Lower leg skin (tissue), 4 donors: ENCODE measurements around the gene HNF1A. TPM values are rescaled to one million over a fixed set of nuclear protein-coding genes. Genes with fewer than 3 reads are reported as not detected.
A peak's percentile ranks its signal among the peaks of the same experiment; 100 is the strongest.

Source experiments
- DNase-seq, 2 donors: peaks; one replicate each; pipeline ENCODE4 v3.0.0-alpha.2; 2019; ENCODE audit warnings: low spot score in 2 of 2
- H3K4me3 ChIP-seq: fragments of 200-600 bp; sonication (generic); 2 replicates; pipeline ENCODE4 v1.5.1; 2017; ENCODE audit warnings: mild to moderate bottlenecking, low read depth; ENCODE audit not compliant: poor library complexity, severe bottlenecking
- POLR2A ChIP-seq, 2 donors: fragments of 450-650 bp; IDR thresholded peaks; one replicate each; pipeline ENCODE4 v1.6.1; 2016 to 2017; ENCODE audit warnings: antibody characterized with exemption in 2 of 2, mild to moderate bottlenecking in 1 of 2, moderate library complexity in 1 of 2
- WGBS, 2 donors: methylation state at CpG; one replicate each; pipeline ENCODE4 v1.1.5; 2018; 5-methylcytosine and 5-hydroxymethylcytosine counted together
- intact Hi-C: fragments of 100-400 bp; cut with DNase I; formaldehyde crosslinking; loops from one replicate; pipeline ENCODE4 v1.15.0; 2023; ENCODE audit warnings: low total_unique reads
- total RNA-seq, 4 donors: library from RNA; depleted of rRNA; stranded (reverse); fragments of >200 nt; gene quantifications; one replicate each; pipeline ENCODE4 v1.1.0, GENCODE V29; 2016
- TF ChIP-seq, protein P1 (sequence below), 3 donors: fragments of 450-650 bp; IDR thresholded peaks; one replicate each; pipeline ENCODE4 v1.5.1; 2016; ENCODE audit warnings: antibody characterized with exemption in 3 of 3, mild to moderate bottlenecking in 3 of 3, moderate library complexity in 2 of 3

The HNF1A gene, protein sequence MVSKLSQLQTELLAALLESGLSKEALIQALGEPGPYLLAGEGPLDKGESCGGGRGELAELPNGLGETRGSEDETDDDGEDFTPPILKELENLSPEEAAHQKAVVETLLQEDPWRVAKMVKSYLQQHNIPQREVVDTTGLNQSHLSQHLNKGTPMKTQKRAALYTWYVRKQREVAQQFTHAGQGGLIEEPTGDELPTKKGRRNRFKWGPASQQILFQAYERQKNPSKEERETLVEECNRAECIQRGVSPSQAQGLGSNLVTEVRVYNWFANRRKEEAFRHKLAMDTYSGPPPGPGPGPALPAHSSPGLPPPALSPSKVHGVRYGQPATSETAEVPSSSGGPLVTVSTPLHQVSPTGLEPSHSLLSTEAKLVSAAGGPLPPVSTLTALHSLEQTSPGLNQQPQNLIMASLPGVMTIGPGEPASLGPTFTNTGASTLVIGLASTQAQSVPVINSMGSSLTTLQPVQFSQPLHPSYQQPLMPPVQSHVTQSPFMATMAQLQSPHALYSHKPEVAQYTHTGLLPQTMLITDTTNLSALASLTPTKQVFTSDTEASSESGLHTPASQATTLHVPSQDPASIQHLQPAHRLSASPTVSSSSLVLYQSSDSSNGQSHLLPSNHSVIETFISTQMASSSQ
- under 1 TPM in 2 of 4 donors, not detected in 2; 0.10 to 0.23 TPM for total RNA-seq

- TF ChIP-seq, protein P1, sequence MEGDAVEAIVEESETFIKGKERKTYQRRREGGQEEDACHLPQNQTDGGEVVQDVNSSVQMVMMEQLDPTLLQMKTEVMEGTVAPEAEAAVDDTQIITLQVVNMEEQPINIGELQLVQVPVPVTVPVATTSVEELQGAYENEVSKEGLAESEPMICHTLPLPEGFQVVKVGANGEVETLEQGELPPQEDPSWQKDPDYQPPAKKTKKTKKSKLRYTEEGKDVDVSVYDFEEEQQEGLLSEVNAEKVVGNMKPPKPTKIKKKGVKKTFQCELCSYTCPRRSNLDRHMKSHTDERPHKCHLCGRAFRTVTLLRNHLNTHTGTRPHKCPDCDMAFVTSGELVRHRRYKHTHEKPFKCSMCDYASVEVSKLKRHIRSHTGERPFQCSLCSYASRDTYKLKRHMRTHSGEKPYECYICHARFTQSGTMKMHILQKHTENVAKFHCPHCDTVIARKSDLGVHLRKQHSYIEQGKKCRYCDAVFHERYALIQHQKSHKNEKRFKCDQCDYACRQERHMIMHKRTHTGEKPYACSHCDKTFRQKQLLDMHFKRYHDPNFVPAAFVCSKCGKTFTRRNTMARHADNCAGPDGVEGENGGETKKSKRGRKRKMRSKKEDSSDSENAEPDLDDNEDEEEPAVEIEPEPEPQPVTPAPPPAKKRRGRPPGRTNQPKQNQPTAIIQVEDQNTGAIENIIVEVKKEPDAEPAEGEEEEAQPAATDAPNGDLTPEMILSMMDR (IDR thresholded peaks at IDR 0.05), result no peak
- TF ChIP-seq POLR2A (IDR thresholded peaks at IDR 0.05), result no peak
- WGBS, 2 donors, result 83 to 86% methylated on average over 38 to 40 of the region's 40 CpGs
- no peak for DNase-seq
- H3K4me3 ChIP-seq, result no peak within 1 kb of the TSS
- intact Hi-C loops, result no loop called here
These were observed at the start of gene HNF1A for GRCh38 chr12:120978296-120979219. Gene HNF1A (plus strand): TSS chr12:120978543. CDS start chr12:120978769, 226 bp downstream.

DNA sequence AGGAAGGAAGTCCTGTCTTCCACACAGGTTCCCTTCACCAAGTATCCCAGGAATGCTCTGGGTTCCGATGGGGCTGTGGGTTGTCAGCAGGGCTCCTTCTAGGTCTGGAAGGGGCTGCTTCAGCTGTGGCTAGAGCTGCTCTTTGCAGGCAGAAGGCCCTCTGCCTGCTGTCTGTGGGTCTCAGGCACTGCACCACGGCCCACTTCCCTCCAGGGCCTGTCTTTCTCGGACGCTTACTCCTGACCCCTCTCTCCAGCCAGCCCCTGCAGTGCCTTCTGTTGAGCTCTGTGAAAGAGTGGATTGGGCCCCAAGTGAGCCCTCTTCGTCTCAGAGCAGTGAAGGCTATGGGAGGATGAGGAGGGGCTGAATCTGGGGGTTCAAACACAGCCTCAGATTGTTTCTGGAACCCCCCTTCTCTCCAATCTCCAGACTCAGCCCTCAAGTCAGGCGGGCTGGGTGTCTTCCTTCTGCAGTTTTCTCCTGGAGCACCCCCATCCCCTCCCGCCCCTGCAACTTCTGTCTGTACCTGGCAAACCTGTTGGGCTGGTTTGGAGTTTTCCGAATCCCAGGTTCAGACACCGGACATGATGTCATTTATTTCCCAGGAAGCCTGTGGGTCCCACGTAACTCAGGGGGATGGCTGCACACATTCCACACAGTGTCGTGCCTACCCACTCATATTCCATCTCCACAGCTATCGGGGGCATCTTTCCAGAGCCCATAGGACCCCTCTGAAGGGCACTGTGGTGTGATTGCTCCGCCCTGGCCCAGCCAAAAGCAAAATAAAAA, 49.3 kb upstream of the HNF1A start:
- peak in 1 of 2 donors; percentile 48 for DNase-seq
- H3K4me3 ChIP-seq, result no peak overlapping the region
- TF ChIP-seq, protein P1 (IDR thresholded peaks at IDR 0.05), result no peak
- TF ChIP-seq POLR2A (IDR thresholded peaks at IDR 0.05), result no peak
- WGBS, 2 donors, result 28 to 39% methylated on average over 13 of the region's 13 CpGs
- intact Hi-C loops, result no loop called here

GRCh38 chr12:120930032-120930431, 48.3 kb upstream of the HNF1A start:
- DNase-seq, result no peak
- H3K4me3 ChIP-seq, result no peak overlapping the region
- WGBS, 2 donors, result 93 to 95% methylated on average over 5 of the region's 5 CpGs
- intact Hi-C loops, result no loop called here
- TF ChIP-seq, protein P1 (IDR thresholded peaks at IDR 0.05), result no peak
- TF ChIP-seq POLR2A (IDR thresholded peaks at IDR 0.05), result no peak

GRCh38 chr12:120932058-120932457, 46.3 kb upstream of the HNF1A start:
- no peak overlapping the region for H3K4me3 ChIP-seq
- 87 to 88% methylated on average over 7 of the region's 7 CpGs for WGBS, 2 donors
- DNase-seq, result no peak
- TF ChIP-seq, protein P1 (IDR thresholded peaks at IDR 0.05), result no peak
- no peak for TF ChIP-seq POLR2A (IDR thresholded peaks at IDR 0.05)
- intact Hi-C loops, result no loop called here

- TF ChIP-seq POLR2A (IDR thresholded peaks at IDR 0.05), result no peak
- TF ChIP-seq, protein P1 (IDR thresholded peaks at IDR 0.05), result no peak
- DNase-seq, result no peak
- 70 to 77% methylated on average over 9 of the region's 9 CpGs for WGBS, 2 donors
- intact Hi-C loops, result no loop called here
- H3K4me3 ChIP-seq, result no peak overlapping the region
These were observed 45.3 kb upstream of the HNF1A start for GRCh38 chr12:120932956-120933526.
